HepG2 (cell line): ENCODE results near the gene MYO7B.

Experiments
- CHD2 ChIP-seq: IDR thresholded peaks from 2 replicates; pipeline ENCODE4 v1.6.1; 2011; ENCODE audit warnings: low read depth, low read length, improper control_type of control experiment
- FOXJ3 ChIP-seq: sonication (generic); formaldehyde crosslinking; IDR thresholded peaks from 2 replicates; pipeline ENCODE4 v1.4.0; 2020; ENCODE audit warnings: missing genetic modification reagents, mild to moderate bottlenecking, borderline replicate concordance
- GABPA ChIP-seq, 2 experiments: IDR thresholded peaks; 2 replicates each; pipeline ENCODE4 v1.6.1; 2011 to 2016; ENCODE audit warnings: low read depth in 2 of 2, low read length in 1 of 2, missing biosample characterization in 1 of 2, missing genetic modification characterization in 1 of 2
- JUND ChIP-seq: sonication (generic); formaldehyde crosslinking; IDR thresholded peaks from 2 replicates; pipeline ENCODE4 v1.8.0; 2022; ENCODE audit warnings: mild to moderate bottlenecking, missing genetic modification reagents
- POLR2A ChIP-seq, 2 experiments: IDR thresholded peaks; 2 replicates each; pipeline ENCODE4 v1.6.1; 2011; ENCODE audit warnings: low read depth in 2 of 2, low read length in 2 of 2, mild to moderate bottlenecking in 1 of 2, moderate library complexity in 1 of 2; ENCODE audit not compliant: insufficient read depth in 1 of 2
- SP1 ChIP-seq, 2 experiments: fragments of 450-650 bp in 1 of 2; sonication (generic) in 1 of 2; formaldehyde crosslinking in 1 of 2; IDR thresholded peaks; 2 replicates each; pipeline versions ENCODE4 v1.4.0 to v1.6.1; 2016 to 2020; ENCODE audit warnings: missing genetic modification reagents in 1 of 2
- ZNF281 ChIP-seq: sonication (generic); formaldehyde crosslinking; IDR thresholded peaks from 2 replicates; pipeline ENCODE4 v1.4.0; 2020; ENCODE audit warnings: missing genetic modification reagents, borderline replicate concordance

- TF ChIP-seq SP1 (IDR thresholded peaks at IDR 0.05) (no peak), SP1 (CRISPR knock-in tag; IDR thresholded peaks at IDR 0.05) (no peak), JUND (CRISPR knock-in tag) (no peak), FOXJ3 (no peak), GABPA (IDR thresholded peaks at IDR 0.05; ENCODE audit: low read depth, low read length) (no peak), GABPA (CRISPR knock-in tag; IDR thresholded peaks at IDR 0.05; ENCODE audit: low read depth) (no peak), CHD2 (no peak), ZNF281 (CRISPR knock-in tag) (no peak), POLR2A (IDR thresholded peaks at IDR 0.05; ENCODE audit: insufficient read depth in 1 of 2, low read depth in 2 of 2, low read length in 2 of 2) (no peak)
Measured at GRCh38 chr2:127560931-127561280, 25.4 kb downstream of the MYO7B start.
